Dendritic cell treated with granulocyte-macrophage colony-stimulating factor and Interleukin-4, amounts not matched to agents 40 ng/mL and 50 ng/mL, for 4 days (primary cell): ENCODE results near the gene FBXO30.

Experiments
- H3K27ac Mint-ChIP-seq: one replicate; pipeline ENCODE4 v1.8.0; 2022; ENCODE audit warnings: mild to moderate bottlenecking, mixed read lengths
- H3K27me3 Mint-ChIP-seq: one replicate; pipeline ENCODE4 v1.8.0; 2022; ENCODE audit warnings: mild to moderate bottlenecking, mixed read lengths
- H3K36me3 Mint-ChIP-seq: one replicate; pipeline ENCODE4 v1.8.0; 2022; ENCODE audit warnings: low read depth, mixed read lengths
- H3K4me1 Mint-ChIP-seq: one replicate; pipeline ENCODE4 v1.8.0; 2022; ENCODE audit warnings: low read depth, mixed read lengths
- H3K4me3 Mint-ChIP-seq: one replicate; pipeline ENCODE4 v1.8.0; 2022; ENCODE audit warnings: mild to moderate bottlenecking, moderate library complexity, mixed read lengths
- H3K9me3 Mint-ChIP-seq: one replicate; pipeline ENCODE4 v1.8.0; 2022; ENCODE audit warnings: mixed read lengths
- intact Hi-C: fragments of 100-400 bp; cut with micrococcal nuclease; formaldehyde crosslinking; loops from one replicate; pipeline ENCODE4 v1.15.0; 2022

FBXO30 gene

DNA sequence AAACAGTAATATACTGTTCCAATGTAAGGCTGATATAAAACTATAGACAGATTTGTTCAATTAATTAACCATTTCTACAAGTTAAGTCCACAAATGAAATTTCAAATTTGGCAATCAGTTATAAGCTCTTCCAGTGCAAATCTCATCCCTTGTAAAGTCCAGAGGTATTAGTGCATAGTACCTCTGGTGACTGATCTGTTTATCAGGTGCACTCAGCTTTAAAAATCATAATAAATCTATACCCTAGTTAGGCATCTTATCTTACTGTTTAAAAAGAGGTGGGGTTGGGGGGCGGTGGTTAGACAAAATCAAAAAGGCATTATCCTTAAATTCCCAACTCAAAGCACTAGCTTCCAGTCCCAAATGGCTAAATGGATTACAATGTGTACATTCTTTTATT is 2.9 kb downstream of the FBXO30 start:
- Mint-ChIP-seq H3K4me1 (peaks cover 54% of the 10 kb centered on the region), H3K9me3 (no peaks in the 10 kb centered on the region), H3K36me3 (peaks cover 21% of the 10 kb centered on the region), H3K27ac (no peak overlapping the region), H3K4me3 (no peak overlapping the region), H3K27me3 (no peaks in the 10 kb centered on the region)
- intact Hi-C loops = loop anchor here (5.0 kb wide), 1 partner anchor 736 kb away; no protein-coding TSS in a partner anchor

DNA sequence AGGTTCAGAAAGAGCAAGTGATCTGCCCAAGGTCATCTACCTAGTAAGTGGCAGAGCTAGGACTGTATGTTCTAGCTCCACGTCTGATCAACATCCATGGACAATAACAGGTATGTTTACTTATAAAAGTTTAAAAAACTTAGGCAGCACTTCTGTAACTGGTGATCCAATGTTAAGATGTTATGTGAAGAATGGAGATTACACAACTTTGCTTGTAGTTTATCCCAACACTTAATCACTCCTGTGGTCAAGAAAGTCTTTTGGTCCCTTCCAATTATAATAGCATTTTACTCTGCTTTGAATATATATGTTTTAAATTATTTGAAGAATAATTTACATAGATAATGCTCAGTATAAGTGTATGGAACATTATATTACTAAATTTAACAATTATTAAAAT is 4.8 kb downstream of the FBXO30 start:
- intact Hi-C loops = loop anchor here (5.0 to 10.0 kb wide), 2 partner anchors 55 to 738 kb away; no protein-coding TSS in a partner anchor
- Mint-ChIP-seq H3K9me3 (no peaks in the 10 kb centered on the region), H3K27ac (no peak overlapping the region)

DNA sequence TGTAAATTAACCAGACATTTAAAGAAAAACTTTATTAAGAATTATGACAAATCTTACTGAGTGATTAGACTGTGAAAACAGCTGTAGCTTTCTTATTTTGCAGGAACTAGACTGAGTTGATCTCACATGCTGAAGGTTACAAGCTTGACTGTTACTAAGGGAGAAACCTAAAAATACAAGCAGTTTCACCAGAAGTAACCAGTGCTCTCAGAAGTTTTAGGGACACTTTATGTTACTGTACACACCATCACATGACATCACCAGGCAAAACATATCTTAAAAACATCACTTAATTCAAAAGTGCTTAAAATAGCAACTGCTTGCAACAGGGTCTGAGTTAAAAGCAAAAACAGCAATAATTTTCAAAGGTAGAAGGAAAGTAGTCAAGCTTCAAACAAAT is 5.4 kb downstream of the FBXO30 start:
- H3K36me3 Mint-ChIP-seq = peaks cover 30% of the 10 kb centered on the region
- intact Hi-C loops = loop anchor here (10.0 kb wide), 1 partner anchor 54 kb away; no protein-coding TSS in a partner anchor
- peaks cover 34% of the 10 kb centered on the region for H3K4me1 Mint-ChIP-seq
- H3K27me3 Mint-ChIP-seq = no peaks in the 10 kb centered on the region
- H3K27ac Mint-ChIP-seq = no peak overlapping the region
- no peaks in the 10 kb centered on the region for H3K9me3 Mint-ChIP-seq
- H3K4me3 Mint-ChIP-seq = no peak overlapping the region

More for the DNA sequence above, 4.8 kb downstream of the FBXO30 start:
- Mint-ChIP-seq H3K4me3 (no peak overlapping the region), H3K27me3 (no peaks in the 10 kb centered on the region), H3K36me3 (peaks cover 30% of the 10 kb centered on the region), H3K4me1 (peaks cover 35% of the 10 kb centered on the region)

DNA sequence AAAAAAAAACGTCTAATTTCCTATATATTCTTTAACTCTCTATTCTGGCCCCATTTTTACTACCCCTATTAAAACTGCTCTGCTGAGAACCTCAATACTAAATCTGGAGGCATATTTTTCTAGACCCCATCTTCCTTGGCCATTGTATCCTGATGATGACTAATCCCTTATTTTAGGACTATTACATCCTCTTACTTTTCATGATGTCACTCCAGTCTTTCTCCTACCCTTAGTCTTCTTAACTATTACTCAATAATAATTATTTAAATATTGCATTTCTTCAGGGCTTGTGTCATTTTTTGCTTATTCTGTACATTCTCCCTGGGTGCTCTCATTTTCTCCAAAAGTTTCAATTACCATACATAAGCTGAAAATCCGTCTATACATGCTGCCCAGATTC is 6.4 kb downstream of the FBXO30 start:
- no peaks in the 10 kb centered on the region for H3K27me3 Mint-ChIP-seq
- H3K4me1 Mint-ChIP-seq = peaks cover 34% of the 10 kb centered on the region
- H3K4me3 Mint-ChIP-seq = no peak overlapping the region
- intact Hi-C loops = loop anchor here (10.0 kb wide), 1 partner anchor 53 kb away; no protein-coding TSS in a partner anchor
- no peak overlapping the region for H3K27ac Mint-ChIP-seq
- H3K9me3 Mint-ChIP-seq = no peaks in the 10 kb centered on the region
- H3K36me3 Mint-ChIP-seq = peaks cover 38% of the 10 kb centered on the region

DNA sequence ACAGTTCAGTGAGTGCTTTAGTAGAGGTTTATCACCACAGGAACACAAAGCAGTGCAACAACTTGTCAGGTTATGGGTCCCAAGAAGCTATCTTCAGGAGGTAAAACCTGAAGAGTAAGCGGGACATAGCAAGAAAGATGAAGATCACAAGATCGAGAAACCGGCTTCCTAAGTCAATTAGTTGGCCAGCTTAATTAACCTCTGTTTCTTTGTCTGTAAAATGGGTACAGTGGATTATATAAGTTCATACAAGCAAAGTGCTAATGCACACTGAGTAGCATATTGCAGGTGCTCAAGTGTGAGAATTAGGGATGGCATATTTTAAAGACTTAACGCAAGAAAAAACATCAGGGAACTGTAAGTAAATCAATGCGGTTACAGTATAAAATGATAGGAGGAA is 12.5 kb downstream of the FBXO30 start:
- Mint-ChIP-seq H3K36me3 (peaks cover 62% of the 10 kb centered on the region), H3K9me3 (no peaks in the 10 kb centered on the region), H3K4me3 (no peak overlapping the region), H3K4me1 (peaks cover 18% of the 10 kb centered on the region), H3K27me3 (no peaks in the 10 kb centered on the region), H3K27ac (no peak overlapping the region)
- intact Hi-C loops = loop anchor here (10.0 kb wide), 1 partner anchor 47 kb away; no protein-coding TSS in a partner anchor

DNA sequence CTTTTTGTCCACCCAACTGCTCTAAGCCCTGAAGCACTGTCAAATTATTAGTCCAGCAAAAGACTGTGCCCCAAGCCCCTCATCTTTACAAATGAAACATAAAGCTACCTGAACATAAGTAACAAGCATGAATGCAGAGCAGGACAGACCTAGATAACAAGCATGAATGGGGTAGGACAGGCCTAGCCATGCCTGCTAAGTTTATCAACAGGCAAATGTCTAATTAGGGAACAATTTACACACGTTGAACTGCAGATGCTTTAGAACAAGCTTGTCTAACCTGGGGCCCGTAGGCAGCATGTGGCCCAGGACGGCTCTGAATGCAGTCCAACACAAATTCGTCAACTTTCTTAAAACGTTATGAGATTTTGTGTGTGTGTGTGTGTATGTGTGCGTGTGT is 13.6 kb downstream of the FBXO30 start:
- no peaks in the 10 kb centered on the region for H3K27me3 Mint-ChIP-seq
- no peaks in the 10 kb centered on the region for H3K9me3 Mint-ChIP-seq
- peaks cover 15% of the 10 kb centered on the region for H3K4me1 Mint-ChIP-seq
- H3K36me3 Mint-ChIP-seq = peaks cover 60% of the 10 kb centered on the region
- intact Hi-C loops = loop anchor here (10.0 kb wide), 1 partner anchor 46 kb away; no protein-coding TSS in a partner anchor
- H3K27ac Mint-ChIP-seq = no peak overlapping the region
- H3K4me3 Mint-ChIP-seq = no peak overlapping the region

DNA sequence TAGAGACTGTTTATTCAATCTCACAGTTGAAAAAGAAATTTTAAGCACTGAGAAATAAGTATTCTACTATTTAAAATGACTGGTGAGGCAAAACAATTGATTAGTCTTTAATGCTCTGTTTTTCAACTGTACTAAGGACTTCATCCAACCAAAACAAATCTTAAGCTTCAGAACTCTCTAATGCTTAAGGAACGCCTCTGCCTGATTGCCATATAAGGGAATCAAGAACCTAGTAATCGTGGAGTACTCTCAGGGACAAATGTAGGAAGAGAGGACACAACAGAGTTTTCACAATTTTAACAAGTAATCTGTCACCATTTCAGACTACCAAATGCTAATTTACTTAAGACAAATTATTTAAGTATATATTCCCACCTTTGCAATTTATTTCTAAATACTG is 16.1 kb downstream of the FBXO30 start:
- Mint-ChIP-seq H3K36me3 (peaks cover 36% of the 10 kb centered on the region), H3K9me3 (no peaks in the 10 kb centered on the region), H3K4me3 (no peak overlapping the region), H3K27ac (no peak overlapping the region), H3K27me3 (no peaks in the 10 kb centered on the region), H3K4me1 (peaks cover 15% of the 10 kb centered on the region)
- intact Hi-C loops = no loop called here

DNA sequence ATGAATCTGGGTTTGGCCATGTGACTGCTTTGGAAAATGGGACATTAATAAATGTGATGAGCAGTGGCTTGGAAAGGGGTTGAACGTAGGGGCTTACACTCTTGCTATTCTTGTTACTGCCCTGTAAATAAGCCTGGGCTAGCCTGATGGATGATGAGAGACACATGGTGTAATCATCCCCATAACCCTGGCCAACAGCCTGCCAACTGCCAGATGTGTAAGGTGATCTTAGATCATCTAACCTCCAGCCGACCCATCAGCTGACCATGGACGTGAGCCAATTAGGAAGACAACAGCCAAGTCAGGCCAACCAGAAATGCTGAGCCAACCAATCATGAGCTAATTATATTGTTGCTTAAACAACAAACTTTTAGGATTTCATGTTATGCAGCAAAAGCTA is 25.2 kb downstream of the FBXO30 start:
- H3K4me1 Mint-ChIP-seq = peaks cover 5% of the 10 kb centered on the region
- H3K9me3 Mint-ChIP-seq = peaks cover 58% of the 10 kb centered on the region
- H3K27ac Mint-ChIP-seq = no peak overlapping the region
- H3K27me3 Mint-ChIP-seq = no peaks in the 10 kb centered on the region
- H3K36me3 Mint-ChIP-seq = peaks cover 45% of the 10 kb centered on the region
- intact Hi-C loops = no loop called here
- H3K4me3 Mint-ChIP-seq = no peak overlapping the region

DNA sequence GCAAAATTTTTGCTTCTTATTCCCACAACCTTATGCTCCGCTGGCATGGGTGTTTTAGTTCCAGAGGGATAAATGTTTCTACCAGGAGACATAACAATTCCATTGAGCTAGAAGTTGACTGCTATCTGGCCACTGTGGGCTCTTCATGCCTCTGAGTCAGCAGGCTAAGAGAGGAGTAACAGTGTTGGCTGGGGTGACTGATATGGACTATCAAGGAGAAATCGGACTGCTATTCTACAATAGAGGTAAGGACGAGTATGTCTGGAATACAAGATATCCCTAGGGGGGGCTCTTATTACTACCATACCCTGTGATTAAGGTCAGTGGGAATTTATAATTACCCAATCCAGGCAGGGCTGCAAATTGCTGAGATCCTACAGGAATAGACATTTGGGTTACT is 26.9 kb downstream of the FBXO30 start:
- Mint-ChIP-seq H3K36me3 (peaks cover 40% of the 10 kb centered on the region), H3K27me3 (no peaks in the 10 kb centered on the region), H3K4me1 (peaks cover 5% of the 10 kb centered on the region), H3K4me3 (no peak overlapping the region), H3K9me3 (peaks cover 54% of the 10 kb centered on the region), H3K27ac (no peak overlapping the region)
- intact Hi-C loops = no loop called here

DNA sequence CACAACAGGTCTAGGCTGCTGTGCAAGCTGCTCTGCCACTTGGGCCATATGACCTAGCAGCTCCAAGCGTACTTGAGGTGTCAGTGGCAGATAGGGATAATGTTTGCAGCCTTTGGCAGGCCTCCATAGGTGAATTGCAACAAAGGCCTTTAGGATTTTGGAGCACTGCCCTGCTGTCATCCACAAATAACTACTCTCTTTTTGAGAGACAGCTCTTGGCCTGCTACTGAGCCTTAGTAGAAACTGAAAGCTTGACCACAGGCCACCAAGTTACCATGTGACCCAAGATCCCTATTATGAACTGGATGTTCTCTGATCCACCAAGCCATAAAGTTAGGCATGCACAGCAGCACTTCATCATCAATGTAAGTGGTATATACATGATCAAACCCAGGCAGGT is 29.9 kb downstream of the FBXO30 start:
- intact Hi-C loops = no loop called here
- no peak overlapping the region for H3K4me3 Mint-ChIP-seq
- no peak overlapping the region for H3K27ac Mint-ChIP-seq
- H3K27me3 Mint-ChIP-seq = no peaks in the 10 kb centered on the region
- H3K9me3 Mint-ChIP-seq = peaks cover 38% of the 10 kb centered on the region
- H3K4me1 Mint-ChIP-seq = peaks cover 5% of the 10 kb centered on the region
- peaks cover 10% of the 10 kb centered on the region for H3K36me3 Mint-ChIP-seq

DNA sequence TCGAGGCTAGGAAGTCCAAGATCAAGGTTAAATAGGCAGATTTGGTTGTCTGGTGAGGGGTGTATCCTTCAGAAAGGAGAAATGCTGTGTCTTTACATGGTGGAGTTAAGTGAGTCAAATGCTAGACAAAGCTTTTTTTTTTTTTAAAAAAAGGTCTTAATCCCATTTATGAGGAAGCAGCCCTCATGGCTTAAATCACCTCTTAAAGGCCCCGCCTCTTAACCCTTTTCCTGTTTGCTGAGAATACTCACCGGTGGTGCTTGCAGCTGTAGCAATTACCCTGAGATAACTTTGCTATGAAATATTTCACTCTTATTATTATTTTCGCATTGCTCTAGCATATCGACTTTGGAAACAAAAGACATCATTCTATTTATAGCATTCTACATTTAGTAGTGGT is 30.8 kb downstream of the FBXO30 start:
- peaks cover 5% of the 10 kb centered on the region for H3K4me1 Mint-ChIP-seq
- H3K27ac Mint-ChIP-seq = no peak overlapping the region
- intact Hi-C loops = no loop called here
- no peaks in the 10 kb centered on the region for H3K27me3 Mint-ChIP-seq
- H3K36me3 Mint-ChIP-seq = peaks cover 8% of the 10 kb centered on the region
- peaks cover 33% of the 10 kb centered on the region for H3K9me3 Mint-ChIP-seq
- no peak overlapping the region for H3K4me3 Mint-ChIP-seq

DNA sequence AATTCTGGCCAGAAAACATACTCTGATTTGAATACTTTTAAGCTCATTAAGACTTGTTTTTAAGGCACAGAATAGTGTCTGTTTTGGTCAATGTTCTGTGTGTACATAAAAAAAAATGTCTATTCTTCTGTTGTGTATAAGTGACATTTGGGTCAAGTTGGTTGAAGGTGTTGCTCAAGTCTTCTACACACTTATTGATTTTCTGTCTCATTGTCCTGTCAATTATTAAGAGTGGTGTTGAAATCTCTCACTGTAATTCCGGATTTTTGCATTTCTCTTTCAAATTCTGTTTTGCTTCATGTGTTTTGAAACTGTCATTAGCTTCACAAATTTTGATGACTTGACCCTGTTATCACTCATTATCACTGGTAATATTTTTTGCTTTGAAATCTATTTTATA is 41.7 kb downstream of the FBXO30 start:
- Mint-ChIP-seq H3K27me3 (no peaks in the 10 kb centered on the region), H3K4me1 (no peaks in the 10 kb centered on the region), H3K36me3 (no peaks in the 10 kb centered on the region), H3K9me3 (peaks cover 24% of the 10 kb centered on the region), H3K4me3 (no peak overlapping the region), H3K27ac (no peak overlapping the region)
- intact Hi-C loops = no loop called here

DNA sequence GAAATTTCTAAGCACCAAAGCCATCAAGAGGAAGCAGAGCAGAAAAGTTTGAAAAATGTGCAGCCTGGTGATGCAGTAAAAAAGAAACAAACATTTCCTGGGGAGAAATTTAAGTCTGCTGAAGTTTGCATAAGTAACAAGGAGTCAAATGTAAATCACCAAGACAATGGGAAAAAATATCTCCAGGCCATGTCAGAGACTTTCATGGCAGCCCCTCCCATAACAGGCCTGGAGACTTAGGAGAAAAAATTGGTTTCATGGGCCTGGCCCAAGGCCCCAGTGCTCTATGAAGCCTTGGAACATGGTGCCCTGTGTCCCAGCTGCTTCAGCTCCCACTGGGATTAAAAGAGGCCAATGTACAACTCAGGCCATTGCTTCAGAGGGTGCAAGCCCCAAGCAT is 49.1 kb downstream of the FBXO30 start:
- Mint-ChIP-seq H3K36me3 (no peaks in the 10 kb centered on the region), H3K9me3 (peaks cover 12% of the 10 kb centered on the region), H3K4me1 (no peaks in the 10 kb centered on the region), H3K27me3 (no peaks in the 10 kb centered on the region), H3K27ac (no peak overlapping the region), H3K4me3 (no peak overlapping the region)
- intact Hi-C loops = no loop called here

DNA sequence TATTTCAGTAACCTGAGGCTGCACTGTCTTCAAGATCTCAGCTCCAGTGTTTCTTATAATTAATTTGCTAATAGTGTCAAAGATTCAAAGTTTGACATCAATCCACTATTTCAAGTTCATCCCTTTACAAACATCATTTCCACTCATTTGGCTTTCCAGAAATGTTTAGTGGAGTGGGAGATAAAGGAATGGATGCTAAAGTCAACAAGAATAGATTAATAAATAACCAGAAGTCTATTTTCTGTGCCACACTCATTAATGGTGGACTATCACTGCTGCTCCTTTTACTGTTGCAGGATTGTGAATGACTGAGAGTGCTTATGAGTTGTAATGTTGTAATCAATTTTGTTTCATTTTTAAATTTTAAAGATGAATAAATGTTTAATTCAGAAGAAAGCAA is 50.9 kb downstream of the FBXO30 start:
- Mint-ChIP-seq H3K27ac (no peak overlapping the region), H3K27me3 (no peaks in the 10 kb centered on the region), H3K4me3 (no peak overlapping the region), H3K9me3 (peaks cover 12% of the 10 kb centered on the region), H3K36me3 (no peaks in the 10 kb centered on the region), H3K4me1 (no peaks in the 10 kb centered on the region)
- intact Hi-C loops = no loop called here

DNA sequence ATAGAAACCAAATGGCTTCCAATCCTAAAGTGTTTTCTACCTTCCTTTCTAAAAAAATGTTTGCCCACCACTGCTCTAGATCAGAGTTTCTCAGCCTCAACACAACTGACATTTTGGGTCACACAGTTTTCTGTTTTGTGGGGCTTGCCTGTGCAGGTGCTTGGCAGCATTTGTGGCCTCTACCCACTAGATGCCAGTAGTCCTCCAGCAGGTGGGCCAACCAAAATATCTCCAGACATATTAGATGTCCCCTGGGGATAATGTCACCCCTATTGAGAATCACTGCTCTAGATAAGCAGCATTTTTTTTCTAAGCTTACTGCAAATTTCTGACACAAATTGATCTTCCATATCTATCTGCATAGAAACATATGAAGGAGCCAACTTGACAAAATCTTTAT is 53.0 kb downstream of the FBXO30 start:
- Mint-ChIP-seq H3K9me3 (peaks cover 7% of the 10 kb centered on the region), H3K36me3 (no peaks in the 10 kb centered on the region)
- intact Hi-C loops = no loop called here

More for the DNA sequence above, 53.0 kb downstream of the FBXO30 start:
- no peaks in the 10 kb centered on the region for H3K27me3 Mint-ChIP-seq
- H3K4me1 Mint-ChIP-seq = no peaks in the 10 kb centered on the region
- no peak overlapping the region for H3K27ac Mint-ChIP-seq
- H3K4me3 Mint-ChIP-seq = no peak overlapping the region
